Progenitor cell of endocrine pancreas (in vitro differentiated cells): ENCODE data around the gene RRP36. TPM values are rescaled to one million over a fixed set of nuclear protein-coding genes. Genes with fewer than 3 reads are reported as not detected.

Source experiments
- DNase-seq: peaks from one replicate; pipeline ENCODE4 v3.0.0; 2021; ENCODE audit warnings: low spot score; ENCODE audit not compliant: unreplicated experiment
- H3K27ac Mint-ChIP-seq: 2 replicates; pipeline ENCODE4 v1.8.0; 2021; ENCODE audit warnings: mild to moderate bottlenecking, moderate library complexity, mixed read lengths
- H3K27me3 Mint-ChIP-seq: 2 replicates; pipeline ENCODE4 v1.8.0; 2021; ENCODE audit warnings: mixed read lengths
- H3K36me3 Mint-ChIP-seq: 2 replicates; pipeline ENCODE4 v1.8.0; 2022; ENCODE audit warnings: mixed read lengths; ENCODE audit not compliant: insufficient read depth
- H3K4me1 Mint-ChIP-seq: 2 replicates; pipeline ENCODE4 v1.8.0; 2021; ENCODE audit warnings: low read depth, mixed read lengths
- H3K4me3 Mint-ChIP-seq: 2 replicates; pipeline ENCODE4 v1.8.0; 2021; ENCODE audit warnings: low read depth, mild to moderate bottlenecking, moderate library complexity, mixed read lengths
- H3K9me3 Mint-ChIP-seq: 2 replicates; pipeline ENCODE4 v1.8.0; 2021; ENCODE audit warnings: low read depth, mixed read lengths
- total RNA-seq: library from RNA; stranded (reverse); gene quantifications from 2 replicates; pipeline ENCODE4 v1.2.1, GENCODE V29; 2021
- TF ChIP-seq, protein P1 (sequence below): fragments of 200-600 bp; sonication (generic); IDR thresholded peaks from one replicate; pipeline ENCODE4 v1.5.0; 2021; ENCODE audit warnings: antibody characterized with exemption, mild to moderate bottlenecking; ENCODE audit not compliant: unreplicated experiment

Gene RRP36
- total RNA-seq, 1 donor from 2014 or later = 62.4 TPM

DNA sequence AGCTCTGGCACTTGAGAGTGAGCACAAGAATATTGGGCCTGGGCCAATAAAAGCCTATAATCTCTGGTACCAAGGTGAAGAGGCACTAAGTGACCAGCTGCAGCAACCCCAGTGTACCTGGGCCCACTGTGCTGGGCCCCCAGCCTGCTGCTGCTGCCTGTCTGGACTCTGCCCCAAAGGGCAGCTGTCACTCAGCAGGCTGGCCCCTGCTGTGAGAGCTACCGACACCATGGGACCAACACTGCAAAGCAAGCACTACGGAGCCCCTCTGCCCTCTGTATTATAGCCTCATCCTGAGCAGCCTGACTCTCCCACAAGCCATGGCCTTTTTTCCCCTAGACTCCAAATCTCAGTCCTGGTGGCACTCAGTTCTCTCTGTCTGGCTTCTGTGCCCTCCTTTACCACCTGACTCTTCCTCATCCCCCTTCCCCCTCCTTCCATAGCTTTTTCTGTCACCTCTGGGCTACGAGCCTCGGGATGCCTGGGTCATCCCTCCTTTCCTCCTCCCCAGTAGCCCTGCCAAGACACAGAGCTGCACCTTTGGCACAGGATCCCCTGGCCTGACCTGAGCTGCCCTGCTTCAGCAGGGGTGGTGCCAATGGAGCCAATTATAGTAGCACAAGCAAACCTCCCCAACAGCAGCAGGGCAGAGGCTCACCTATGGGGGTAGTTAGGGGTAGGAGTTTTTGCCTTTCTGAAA lies 14.2 kb downstream of the RRP36 start:
- H3K27me3 Mint-ChIP-seq = no peaks in the 10 kb centered on the region
- H3K9me3 Mint-ChIP-seq = no peaks in the 10 kb centered on the region
- no peak overlapping the region for H3K4me3 Mint-ChIP-seq
- H3K36me3 Mint-ChIP-seq = peaks cover 26% of the 10 kb centered on the region
- DNase-seq = no peak
- H3K27ac Mint-ChIP-seq = no peak overlapping the region
- TF ChIP-seq, protein P1, sequence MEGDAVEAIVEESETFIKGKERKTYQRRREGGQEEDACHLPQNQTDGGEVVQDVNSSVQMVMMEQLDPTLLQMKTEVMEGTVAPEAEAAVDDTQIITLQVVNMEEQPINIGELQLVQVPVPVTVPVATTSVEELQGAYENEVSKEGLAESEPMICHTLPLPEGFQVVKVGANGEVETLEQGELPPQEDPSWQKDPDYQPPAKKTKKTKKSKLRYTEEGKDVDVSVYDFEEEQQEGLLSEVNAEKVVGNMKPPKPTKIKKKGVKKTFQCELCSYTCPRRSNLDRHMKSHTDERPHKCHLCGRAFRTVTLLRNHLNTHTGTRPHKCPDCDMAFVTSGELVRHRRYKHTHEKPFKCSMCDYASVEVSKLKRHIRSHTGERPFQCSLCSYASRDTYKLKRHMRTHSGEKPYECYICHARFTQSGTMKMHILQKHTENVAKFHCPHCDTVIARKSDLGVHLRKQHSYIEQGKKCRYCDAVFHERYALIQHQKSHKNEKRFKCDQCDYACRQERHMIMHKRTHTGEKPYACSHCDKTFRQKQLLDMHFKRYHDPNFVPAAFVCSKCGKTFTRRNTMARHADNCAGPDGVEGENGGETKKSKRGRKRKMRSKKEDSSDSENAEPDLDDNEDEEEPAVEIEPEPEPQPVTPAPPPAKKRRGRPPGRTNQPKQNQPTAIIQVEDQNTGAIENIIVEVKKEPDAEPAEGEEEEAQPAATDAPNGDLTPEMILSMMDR = no peak
- no peaks in the 10 kb centered on the region for H3K4me1 Mint-ChIP-seq

DNA sequence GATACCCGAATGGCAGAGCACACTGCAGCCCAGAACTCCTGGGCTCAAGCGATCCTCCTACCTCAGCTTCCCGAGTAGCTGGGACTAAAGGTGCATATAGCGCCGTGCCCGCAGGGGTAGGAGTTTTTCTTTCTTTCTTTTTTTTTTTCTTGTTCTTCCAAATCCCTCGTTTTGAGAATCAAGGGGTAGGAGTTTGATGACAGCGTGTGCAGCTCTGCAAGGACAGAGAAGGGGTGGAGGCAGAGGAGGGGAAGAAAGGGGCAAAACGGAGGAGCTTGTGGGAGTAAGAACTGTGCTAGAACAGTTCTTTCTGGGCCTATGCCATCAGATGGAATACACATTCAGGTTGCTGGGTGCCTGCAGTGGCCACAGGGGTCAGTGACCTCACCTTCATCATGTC lies 15.3 kb downstream of the RRP36 start:
- Mint-ChIP-seq H3K4me3 (no peak overlapping the region), H3K9me3 (no peaks in the 10 kb centered on the region), H3K27me3 (no peaks in the 10 kb centered on the region), H3K27ac (no peak overlapping the region), H3K4me1 (no peaks in the 10 kb centered on the region), H3K36me3 (peaks cover 21% of the 10 kb centered on the region)
- TF ChIP-seq, protein P1 = no peak
- DNase-seq = no peak

DNA sequence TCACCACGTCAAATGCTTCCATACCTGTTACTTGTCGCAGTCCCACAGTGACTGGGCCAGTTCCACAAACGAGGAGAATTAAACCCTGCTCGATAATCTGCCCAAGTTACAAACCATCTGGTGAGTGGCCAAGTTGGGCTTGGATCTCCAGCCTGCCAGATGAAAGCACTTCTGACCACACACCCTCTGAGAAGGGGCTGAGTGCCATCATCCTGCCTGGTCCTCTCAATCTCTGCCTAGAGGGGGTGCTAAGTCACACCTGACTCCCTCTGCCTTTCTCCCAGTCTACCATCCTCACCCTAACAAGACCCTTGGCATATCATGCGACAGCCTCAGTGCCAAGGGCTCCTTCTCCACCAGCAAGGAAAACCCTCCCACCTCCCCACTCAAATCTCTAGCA lies 15.8 kb downstream of the RRP36 start:
- Mint-ChIP-seq H3K27me3 (no peaks in the 10 kb centered on the region), H3K27ac (no peak overlapping the region), H3K9me3 (no peaks in the 10 kb centered on the region), H3K36me3 (peaks cover 19% of the 10 kb centered on the region), H3K4me3 (no peak overlapping the region), H3K4me1 (no peaks in the 10 kb centered on the region)
- no peak for DNase-seq
- TF ChIP-seq, protein P1 = no peak

DNA sequence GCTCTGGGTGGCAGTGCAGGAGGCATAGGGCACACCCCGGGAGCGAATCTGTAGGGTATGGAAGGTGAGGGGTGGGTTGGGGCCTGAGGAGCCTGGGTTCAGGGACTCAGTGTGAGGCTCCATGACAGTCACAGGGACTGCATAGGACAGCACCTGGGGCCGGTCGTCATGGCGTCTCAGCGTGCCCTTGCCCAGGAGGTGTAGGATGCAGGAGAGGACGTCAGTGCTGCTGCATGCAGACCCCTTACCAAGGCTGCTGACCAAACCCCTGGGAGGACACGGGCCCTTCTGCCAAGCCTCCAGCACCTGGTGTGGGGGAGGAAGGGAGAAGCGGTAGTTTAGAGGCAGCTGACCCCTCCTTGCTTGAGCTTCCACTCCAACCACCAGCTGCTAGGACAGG lies 16.3 kb downstream of the RRP36 start:
- Mint-ChIP-seq H3K27ac (no peak overlapping the region), H3K4me1 (no peaks in the 10 kb centered on the region), H3K4me3 (no peak overlapping the region), H3K27me3 (no peaks in the 10 kb centered on the region), H3K36me3 (peaks cover 21% of the 10 kb centered on the region), H3K9me3 (no peaks in the 10 kb centered on the region)
- TF ChIP-seq, protein P1 = no peak
- DNase-seq = no peak

DNA sequence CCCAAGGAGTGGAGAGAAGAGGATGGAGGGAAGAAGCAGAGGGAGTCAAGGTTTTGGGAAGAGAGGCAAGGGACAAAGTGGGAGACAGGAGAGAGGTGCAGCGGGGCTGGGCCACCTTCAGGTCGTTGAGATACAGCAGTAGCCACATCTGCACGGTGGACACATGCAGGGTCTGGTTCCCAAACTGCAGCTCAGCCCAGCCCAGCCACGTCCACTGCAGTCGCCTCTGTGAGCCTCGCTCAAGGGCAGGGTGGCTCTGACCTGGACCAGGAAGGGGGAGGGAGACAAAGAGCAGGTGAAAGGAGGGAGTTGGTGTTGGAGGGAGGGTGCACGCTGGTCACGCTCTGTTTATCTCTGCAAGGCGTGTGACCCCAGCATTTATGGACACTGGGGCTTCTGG lies 17.3 kb downstream of the RRP36 start:
- H3K27me3 Mint-ChIP-seq = no peaks in the 10 kb centered on the region
- H3K4me1 Mint-ChIP-seq = no peaks in the 10 kb centered on the region
- TF ChIP-seq, protein P1 = no peak
- H3K4me3 Mint-ChIP-seq = no peak overlapping the region
- no peaks in the 10 kb centered on the region for H3K9me3 Mint-ChIP-seq
- no peak overlapping the region for H3K27ac Mint-ChIP-seq
- no peak for DNase-seq
- peaks cover 22% of the 10 kb centered on the region for H3K36me3 Mint-ChIP-seq
